HCT116 (cell line): ENCODE measurements around the gene REEP3. TPM values are rescaled to one million over a fixed set of nuclear protein-coding genes. Genes with fewer than 3 reads are reported as not detected.

Source experiments
- ATAC-seq: fragments of 200-7000 bp; cut with Tn5 transposase; 2 replicates; pipeline ENCODE4 v1.9.1; 2020; ENCODE audit warnings: mild to moderate bottlenecking, moderate library complexity
- BruUV-seq: library from RNA; stranded (reverse); fragments of 400-500 nt; replicated peaks from 2 replicates; lab custom pipeline; 2021; lab: Mats Ljungman, UMichigan
- CTCF ChIA-PET: fragments of 300-600 bp; sonication (Branson Sonifier 250); formaldehyde crosslinking; loops from one replicate; lab custom pipeline; 2021; ENCODE audit warnings: antibody characterized with exemption; lab: Charles Lee
- POLR2A ChIA-PET: fragments of 300-600, 350-600 bp; sonication (Branson Sonifier 250); formaldehyde crosslinking; loops from one replicate; lab custom pipeline; 2021; ENCODE audit warnings: antibody characterized with exemption; lab: Charles Lee
- RAD21 ChIA-PET, 2 experiments: fragments of 300-600 bp; sonication (Branson Sonifier 250); formaldehyde crosslinking; loops; one replicate each; lab custom pipeline; 2023; ENCODE audit warnings: low total read pairs in 2 of 2; ENCODE audit not compliant: uncharacterized antibody in 2 of 2, unreplicated experiment in 2 of 2, low non-redundant PET in 1 of 2; lab: Charles Lee
- DNase-seq: peaks from one replicate; pipeline ENCODE4 v3.0.0-alpha.2; 2010; ENCODE audit warnings: low read depth, low spot score
- H2AFZ ChIP-seq: fragments of 200-600 bp; shearing (Covaris generic), sonication (generic); 2 replicates; pipeline ENCODE4 v1.6.1; 2017; ENCODE audit warnings: low read depth, mixed run types, mixed read lengths, antibody characterized with exemption, low read length; ENCODE audit not compliant: poor library complexity, severe bottlenecking
- H3K27ac ChIP-seq: 2 replicates; pipeline ENCODE4 v1.5.1; 2012; ENCODE audit warnings: low read depth, low read length
- H3K27me3 ChIP-seq: fragments of 200-600 bp; sonication (generic); 2 replicates; pipeline ENCODE4 v1.6.1; 2016; ENCODE audit warnings: mixed run types, low read length, mixed read lengths; ENCODE audit not compliant: insufficient read depth
- H3K36me3 ChIP-seq, 2 experiments: fragments of 200-500 bp in 1 of 2; fragments of 200-600 bp in 1 of 2; sonication (Bioruptor generic) in 1 of 2; sonication (generic) in 1 of 2; 2 replicates each; pipeline versions ENCODE4 v1.5.1 to v1.6.1; 2014 to 2016; ENCODE audit warnings: low read length in 2 of 2, inconsistent platforms in 1 of 2, mixed read lengths in 1 of 2, mixed run types in 1 of 2; ENCODE audit not compliant: insufficient read depth in 2 of 2, control insufficient read depth in 1 of 2
- H3K4me1 ChIP-seq, 2 experiments: fragments of 200-600 bp in 1 of 2; sonication (generic) in 1 of 2; 2 replicates each; pipeline versions ENCODE4 v1.5.1 to v1.6.1; 2012 to 2017; ENCODE audit warnings: low read length in 2 of 2, inconsistent platforms in 1 of 2, mild to moderate bottlenecking in 1 of 2, mixed read lengths in 1 of 2, mixed run types in 1 of 2, moderate library complexity in 1 of 2; ENCODE audit not compliant: insufficient read depth in 2 of 2, control insufficient read depth in 1 of 2
- H3K4me2 ChIP-seq: fragments of 200-600 bp; sonication (generic); 2 replicates; pipeline ENCODE4 v1.6.1; 2017; ENCODE audit warnings: mixed run types, low read length, mixed read lengths
- H3K4me3 ChIP-seq, 2 experiments: fragments of 200-600 bp in 1 of 2; sonication (generic) in 1 of 2; replicated peaks in 1 of 2; 2 replicates each; pipeline ENCODE4 v1.5.1; 2011 to 2016; ENCODE audit warnings: low read length in 2 of 2, control low read depth in 1 of 2, low read depth in 1 of 2, mild to moderate bottlenecking in 1 of 2, mixed read lengths in 1 of 2, mixed run types in 1 of 2
- H3K79me2 ChIP-seq: fragments of 200-600 bp; sonication (generic); 2 replicates; pipeline ENCODE4 v1.6.1; 2017; ENCODE audit warnings: mild to moderate bottlenecking, mixed run types, low read length, moderate library complexity, mixed read lengths; ENCODE audit not compliant: insufficient read depth
- H3K9ac ChIP-seq: fragments of 200-600 bp; sonication (generic); 2 replicates; pipeline ENCODE4 v1.6.1; 2016; ENCODE audit warnings: low read length, mixed read lengths
- H3K9me2 ChIP-seq: fragments of 200-600 bp; sonication (generic), shearing (Covaris generic); 2 replicates; pipeline ENCODE4 v1.6.1; 2017; ENCODE audit warnings: mixed run types, mild to moderate bottlenecking, moderate library complexity; ENCODE audit not compliant: insufficient read depth
- H3K9me3 ChIP-seq, 2 experiments: fragments of 200-500 bp in 1 of 2; fragments of 200-600 bp in 1 of 2; sonication (Bioruptor generic) in 1 of 2; sonication (generic) in 1 of 2; 2 replicates each; pipeline ENCODE4 v1.6.1; 2014 to 2017; ENCODE audit warnings: low read length in 2 of 2, mixed read lengths in 2 of 2, inconsistent platforms in 1 of 2, low read depth in 1 of 2, mild to moderate bottlenecking in 1 of 2, mixed run types in 1 of 2, moderate library complexity in 1 of 2; ENCODE audit not compliant: control insufficient read depth in 1 of 2, insufficient read depth in 1 of 2
- H4K20me1 ChIP-seq: fragments of 200-600 bp; sonication (generic), shearing (Covaris generic); 2 replicates; pipeline ENCODE4 v1.6.1; 2017; ENCODE audit warnings: mixed run types, mild to moderate bottlenecking, moderate library complexity; ENCODE audit not compliant: insufficient read depth
- CBX3 ChIP-seq: IDR thresholded peaks from 2 replicates; pipeline ENCODE4 v1.6.1; 2012; ENCODE audit warnings: low read depth
- EGR1 ChIP-seq: IDR thresholded peaks from 2 replicates; pipeline ENCODE4 v1.6.1; 2012; ENCODE audit warnings: low read depth
- FOSL1 ChIP-seq: IDR thresholded peaks from 2 replicates; pipeline ENCODE4 v1.6.1; 2012; ENCODE audit warnings: low read depth
- SRF ChIP-seq: IDR thresholded peaks from 2 replicates; pipeline ENCODE4 v1.6.1; 2012; ENCODE audit warnings: low read depth
- YY1 ChIP-seq: IDR thresholded peaks from 2 replicates; pipeline ENCODE4 v1.6.1; 2011; ENCODE audit warnings: low read length, low read depth, moderate library complexity, mild to moderate bottlenecking; ENCODE audit not compliant: insufficient replicate concordance; ENCODE audit errors: extremely low read depth
- ZFX ChIP-seq: fragments of 450-650 bp; IDR thresholded peaks from 2 replicates; pipeline ENCODE4 v1.6.1; 2017
- intact Hi-C: fragments of 100-400 bp; cut with micrococcal nuclease; formaldehyde crosslinking; loops from 2 replicates; pipeline ENCODE4 v1.10.0; 2022
- total RNA-seq: library from RNA; stranded (reverse); gene quantifications from one replicate; pipeline ENCODE4 v1.2.1, GENCODE V29; 2021; ENCODE audit not compliant: unreplicated experiment
- TF ChIP-seq, protein P1 (sequence below): IDR thresholded peaks from 2 replicates; pipeline ENCODE4 v1.6.1; 2011; ENCODE audit warnings: mild to moderate bottlenecking, low read length, moderate library complexity; ENCODE audit not compliant: insufficient replicate concordance; ENCODE audit errors: extremely low read depth
- TF ChIP-seq, protein P2 (sequence below), 3 experiments: fragments of 200-600 bp in 1 of 3; sonication (generic) in 1 of 3; IDR thresholded peaks in 2 of 3; conservative IDR thresholded peaks in 1 of 3; 2 replicates each; pipeline ENCODE4 v1.5.1; 2012 to 2017; ENCODE audit warnings: low read depth in 2 of 3, low read length in 2 of 3, antibody characterized with exemption in 1 of 3, borderline replicate concordance in 1 of 3, control low read depth in 1 of 3, mild to moderate bottlenecking in 1 of 3, mixed read lengths in 1 of 3, mixed run types in 1 of 3, moderate library complexity in 1 of 3; ENCODE audit not compliant: insufficient read depth in 1 of 3

The REEP3 gene
- total RNA-seq, 1 experiment from 2014 or later = 41.3 TPM

DNA sequence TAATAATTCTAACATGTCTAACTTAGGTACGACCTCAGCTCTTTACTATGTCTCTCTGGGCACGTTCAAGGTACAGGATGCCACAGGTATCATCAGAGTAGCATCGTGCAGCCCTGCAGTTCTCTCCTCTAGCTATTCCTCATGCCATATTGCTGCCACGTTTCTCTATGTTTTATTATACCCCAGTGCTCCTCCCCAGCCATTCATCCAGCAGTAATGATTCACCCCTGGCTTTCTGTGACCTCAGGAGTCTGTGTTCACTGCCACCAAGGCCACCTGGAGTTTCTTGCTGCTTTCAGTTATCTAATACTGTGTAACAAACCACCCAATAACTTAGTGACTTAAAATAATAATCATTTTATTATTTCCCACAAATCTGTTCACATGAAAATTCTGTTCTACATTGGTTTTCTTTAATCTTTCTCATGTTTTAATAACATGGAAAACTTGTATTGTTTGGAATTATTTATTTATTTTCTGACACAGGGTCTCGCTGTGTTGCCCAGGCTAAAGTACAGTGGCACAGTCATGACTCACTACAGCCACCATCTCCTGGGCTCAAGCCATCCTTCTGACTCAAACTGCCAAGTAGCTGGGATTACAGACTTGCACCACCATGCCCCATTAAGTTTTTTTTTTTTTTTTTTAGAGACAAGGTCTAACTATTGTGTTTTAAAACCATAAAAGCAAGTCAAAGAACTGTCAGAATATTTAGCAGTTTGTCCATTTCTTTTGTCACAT lies 21.8 kb downstream of the REEP3 start:
- H3K36me3 ChIP-seq = no peaks in the 10 kb centered on the region; a peak in 1 of 4 replicates
- no peak overlapping the region for H2AFZ ChIP-seq
- no peak overlapping the region for H3K9ac ChIP-seq
- intact Hi-C loops = no loop called here
- no peaks in the 10 kb centered on the region for H3K9me3 ChIP-seq
- DNase-seq (peak; percentile 27), ATAC-seq (peak; percentile 70)
- no peak for TF ChIP-seq SRF
- 0 out of 2 replicates have a peak, but pooled peaks have one; percentile 31 for TF ChIP-seq CBX3
- peak; percentile 50; the same call in 1 of the 2 replicates for TF ChIP-seq FOSL1
- no peaks in the 10 kb centered on the region for H4K20me1 ChIP-seq
- POLR2A ChIA-PET = interaction anchor here (1.5 kb wide), 1 partner anchor 10 kb away, joined by 4 read pairs; no protein-coding TSS in a partner anchor
- H3K27me3 ChIP-seq = no peaks in the 10 kb centered on the region
- H3K79me2 ChIP-seq = peaks cover 74% of the 10 kb centered on the region
- no peak overlapping the region for H3K27ac ChIP-seq
- CTCF ChIA-PET = no interaction called here
- BruUV-seq = no TSS peak
- RAD21 ChIA-PET = no interaction called here
- H3K4me1 ChIP-seq = peaks cover 7 to 22% of the 10 kb centered on the region in 2 experiments; a peak in 3 of 4 replicates
- H3K4me2 ChIP-seq = peak overlapping the region; percentile 20
- H3K9me2 ChIP-seq = no peaks in the 10 kb centered on the region
- H3K4me3 ChIP-seq = no peak overlapping the region

DNA sequence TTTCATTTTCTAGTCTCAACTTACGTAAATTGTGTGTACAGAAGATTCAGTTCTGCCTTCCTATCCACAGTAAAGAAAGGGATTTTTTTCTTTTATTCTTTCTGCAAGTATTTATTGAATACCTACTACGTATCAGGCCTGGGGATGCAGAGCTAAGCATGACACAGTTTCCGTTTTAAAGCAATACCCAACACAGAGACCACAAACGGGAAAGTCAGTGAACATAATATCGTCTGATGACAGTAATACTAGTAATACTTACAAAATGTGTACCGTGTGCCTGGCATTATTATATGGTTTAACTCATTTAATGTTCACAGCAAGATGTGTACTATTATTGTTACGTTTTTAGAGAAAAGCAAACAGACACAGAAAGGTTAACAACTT lies 22.4 kb downstream of the REEP3 start:
- CTCF ChIA-PET = no interaction called here
- no TSS peak for BruUV-seq
- DNase-seq = no peak

More for the DNA sequence above, 22.4 kb downstream of the REEP3 start:
- H3K27me3 ChIP-seq = no peaks in the 10 kb centered on the region
- intact Hi-C loops = no loop called here
- RAD21 ChIA-PET = no interaction called here
- no peaks in the 10 kb centered on the region for H3K9me3 ChIP-seq
- no peaks in the 10 kb centered on the region for H4K20me1 ChIP-seq
- H3K27ac ChIP-seq = no peak overlapping the region
- no peak overlapping the region for H2AFZ ChIP-seq
- no peak overlapping the region for H3K4me3 ChIP-seq
- ATAC-seq = no peak
- H3K9me2 ChIP-seq = no peaks in the 10 kb centered on the region
- no peak for TF ChIP-seq EGR1
- TF ChIP-seq, protein P1, sequence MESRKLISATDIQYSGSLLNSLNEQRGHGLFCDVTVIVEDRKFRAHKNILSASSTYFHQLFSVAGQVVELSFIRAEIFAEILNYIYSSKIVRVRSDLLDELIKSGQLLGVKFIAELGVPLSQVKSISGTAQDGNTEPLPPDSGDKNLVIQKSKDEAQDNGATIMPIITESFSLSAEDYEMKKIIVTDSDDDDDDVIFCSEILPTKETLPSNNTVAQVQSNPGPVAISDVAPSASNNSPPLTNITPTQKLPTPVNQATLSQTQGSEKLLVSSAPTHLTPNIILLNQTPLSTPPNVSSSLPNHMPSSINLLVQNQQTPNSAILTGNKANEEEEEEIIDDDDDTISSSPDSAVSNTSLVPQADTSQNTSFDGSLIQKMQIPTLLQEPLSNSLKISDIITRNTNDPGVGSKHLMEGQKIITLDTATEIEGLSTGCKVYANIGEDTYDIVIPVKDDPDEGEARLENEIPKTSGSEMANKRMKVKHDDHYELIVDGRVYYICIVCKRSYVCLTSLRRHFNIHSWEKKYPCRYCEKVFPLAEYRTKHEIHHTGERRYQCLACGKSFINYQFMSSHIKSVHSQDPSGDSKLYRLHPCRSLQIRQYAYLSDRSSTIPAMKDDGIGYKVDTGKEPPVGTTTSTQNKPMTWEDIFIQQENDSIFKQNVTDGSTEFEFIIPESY = no peak
- TF ChIP-seq, protein P2, sequence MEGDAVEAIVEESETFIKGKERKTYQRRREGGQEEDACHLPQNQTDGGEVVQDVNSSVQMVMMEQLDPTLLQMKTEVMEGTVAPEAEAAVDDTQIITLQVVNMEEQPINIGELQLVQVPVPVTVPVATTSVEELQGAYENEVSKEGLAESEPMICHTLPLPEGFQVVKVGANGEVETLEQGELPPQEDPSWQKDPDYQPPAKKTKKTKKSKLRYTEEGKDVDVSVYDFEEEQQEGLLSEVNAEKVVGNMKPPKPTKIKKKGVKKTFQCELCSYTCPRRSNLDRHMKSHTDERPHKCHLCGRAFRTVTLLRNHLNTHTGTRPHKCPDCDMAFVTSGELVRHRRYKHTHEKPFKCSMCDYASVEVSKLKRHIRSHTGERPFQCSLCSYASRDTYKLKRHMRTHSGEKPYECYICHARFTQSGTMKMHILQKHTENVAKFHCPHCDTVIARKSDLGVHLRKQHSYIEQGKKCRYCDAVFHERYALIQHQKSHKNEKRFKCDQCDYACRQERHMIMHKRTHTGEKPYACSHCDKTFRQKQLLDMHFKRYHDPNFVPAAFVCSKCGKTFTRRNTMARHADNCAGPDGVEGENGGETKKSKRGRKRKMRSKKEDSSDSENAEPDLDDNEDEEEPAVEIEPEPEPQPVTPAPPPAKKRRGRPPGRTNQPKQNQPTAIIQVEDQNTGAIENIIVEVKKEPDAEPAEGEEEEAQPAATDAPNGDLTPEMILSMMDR (IDR thresholded peaks at IDR 0.05 in 2 of 3, conservative IDR thresholded peaks at IDR 0.05 in 1 of 3; ENCODE audit: borderline replicate concordance in 1 of 3, insufficient read depth in 1 of 3, low read depth in 2 of 3, low read length in 2 of 3) = no peak
- no peak for TF ChIP-seq ZFX
- TF ChIP-seq YY1 = no peak
- TF ChIP-seq, all 23 proteins: peak for 0
- Histone ChIP-seq H3K36me3 (no peaks in the 10 kb centered on the region; a peak in 1 of 4 replicates), H3K9ac (no peak overlapping the region), H3K4me2 (peak overlapping the region; percentile 20; the same call in 1 of the 2 replicates), H3K4me1 (peaks cover 8 to 28% of the 10 kb centered on the region in 2 experiments; a peak in 3 of 4 replicates), H3K79me2 (peaks cover 77% of the 10 kb centered on the region)
- POLR2A ChIA-PET = interaction anchor here (1.5 kb wide), 1 partner anchor 9 kb away, joined by 4 read pairs; no protein-coding TSS in a partner anchor
